Rectal smooth muscle tissue (tissue), 1 donor: ENCODE data around the gene KRT17.
"Not testable (repeated sequence)": the region's sequence is repeated elsewhere in the genome, so short reads cannot be mapped to it uniquely, and the experiment has no call there.

ENCODE experiments used
- H3K27ac ChIP-seq: one replicate; pipeline ENCODE4 v1.7.0; 2013; ENCODE audit warnings: low read depth, low read length, inconsistent platforms
- H3K27me3 ChIP-seq: one replicate; pipeline ENCODE4 v1.7.0; 2013; ENCODE audit warnings: low read length; ENCODE audit not compliant: control insufficient read depth, insufficient read depth
- H3K36me3 ChIP-seq: one replicate; pipeline ENCODE4 v1.7.0; 2013; ENCODE audit warnings: low read length; ENCODE audit not compliant: control insufficient read depth, insufficient read depth
- H3K4me1 ChIP-seq: one replicate; pipeline ENCODE4 v1.7.0; 2013; ENCODE audit warnings: low read length; ENCODE audit not compliant: control insufficient read depth, insufficient read depth
- H3K4me3 ChIP-seq: one replicate; pipeline ENCODE4 v1.7.0; 2013; ENCODE audit warnings: low read length
- H3K9ac ChIP-seq: one replicate; pipeline ENCODE4 v1.7.0; 2013; ENCODE audit warnings: low read length

KRT17 gene

DNA sequence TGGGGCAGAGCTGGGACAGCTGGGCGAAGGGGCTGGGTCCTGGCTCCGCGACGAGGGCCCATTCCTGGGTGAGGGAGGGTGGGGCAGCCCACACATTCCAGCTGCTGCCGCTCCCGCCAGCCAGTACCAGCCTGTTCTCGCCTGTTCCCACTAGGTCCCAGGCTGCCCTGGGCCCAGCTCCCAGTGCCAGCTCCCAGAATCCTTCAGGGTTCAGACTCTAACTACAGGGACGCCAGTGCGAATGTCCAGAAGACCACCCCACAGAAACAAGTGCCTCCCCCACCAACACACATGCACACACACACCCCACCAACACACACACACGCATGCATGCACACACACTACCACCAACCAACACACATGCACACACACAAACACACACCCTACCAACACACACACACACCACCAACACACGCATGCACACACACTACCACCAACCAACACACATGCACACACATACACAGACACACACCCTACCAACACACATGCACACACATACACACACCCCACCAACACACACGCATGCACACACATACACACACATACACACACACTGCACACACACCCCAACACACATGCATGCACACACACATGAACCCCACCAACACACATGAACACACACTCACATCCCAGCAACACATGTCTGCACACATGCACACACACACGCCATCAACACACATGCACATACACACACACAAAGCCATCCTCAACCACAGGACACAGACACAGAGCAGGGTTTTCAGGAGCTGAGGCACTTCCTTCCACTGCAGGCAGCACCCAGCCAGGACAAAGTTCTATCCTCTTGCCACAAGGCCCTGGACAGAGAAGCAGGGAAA lies 27.5 kb upstream of the KRT17 start:
- Histone ChIP-seq H3K4me1 (peaks cover 6% of the 10 kb centered on the region), H3K9ac (no peak overlapping the region), H3K4me3 (no peak overlapping the region), H3K36me3 (no peaks in the 10 kb centered on the region), H3K27me3 (no peaks in the 10 kb centered on the region), H3K27ac (peak overlapping the region; percentile 39)

DNA sequence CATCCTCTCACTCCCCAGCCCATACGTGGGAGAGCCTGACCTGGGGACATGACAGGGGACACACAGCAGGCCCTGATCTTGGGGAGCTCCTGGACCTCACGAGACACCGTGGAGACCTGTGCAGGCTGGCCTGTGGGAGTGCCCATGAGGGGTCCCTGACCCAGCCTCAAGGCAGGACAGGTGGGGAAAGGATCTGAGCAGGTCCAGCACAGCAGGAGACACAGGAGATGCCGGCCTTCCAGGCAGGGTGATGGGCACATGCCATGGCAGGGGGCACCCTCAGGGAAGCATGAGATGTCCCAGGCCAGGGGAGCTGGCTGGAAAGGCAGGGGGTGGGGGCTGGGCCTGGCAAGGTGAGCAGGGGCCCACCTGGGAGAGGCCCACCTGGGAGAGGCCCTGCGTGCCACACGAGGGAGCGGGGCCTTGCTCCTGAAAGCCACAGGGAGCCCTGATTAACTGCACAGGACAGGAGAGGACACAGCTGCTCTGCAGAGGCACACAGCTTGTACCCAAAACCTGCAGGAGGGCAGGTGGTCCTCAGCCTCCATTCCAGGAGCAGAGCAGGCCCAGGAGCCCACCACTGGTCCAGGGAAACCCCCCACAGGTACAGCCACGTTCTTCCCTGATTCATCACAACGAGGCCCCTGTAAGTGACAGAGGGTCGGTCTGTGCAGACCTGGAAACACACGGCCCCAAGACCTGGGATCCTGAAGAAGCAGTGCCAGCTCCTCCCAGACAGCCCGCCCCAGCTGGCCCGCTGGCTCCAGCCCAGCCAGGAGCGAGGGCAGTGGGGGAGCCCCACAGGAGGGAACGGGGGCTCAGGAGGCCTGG lies 26.6 kb upstream of the KRT17 start:
- H3K4me3 ChIP-seq, result no peak overlapping the region
- peak overlapping the region; percentile 38 for H3K9ac ChIP-seq
- peak overlapping the region; percentile 39 for H3K27ac ChIP-seq
- H3K4me1 ChIP-seq, result peaks cover 6% of the 10 kb centered on the region
- no peaks in the 10 kb centered on the region for H3K27me3 ChIP-seq
- no peaks in the 10 kb centered on the region for H3K36me3 ChIP-seq

DNA sequence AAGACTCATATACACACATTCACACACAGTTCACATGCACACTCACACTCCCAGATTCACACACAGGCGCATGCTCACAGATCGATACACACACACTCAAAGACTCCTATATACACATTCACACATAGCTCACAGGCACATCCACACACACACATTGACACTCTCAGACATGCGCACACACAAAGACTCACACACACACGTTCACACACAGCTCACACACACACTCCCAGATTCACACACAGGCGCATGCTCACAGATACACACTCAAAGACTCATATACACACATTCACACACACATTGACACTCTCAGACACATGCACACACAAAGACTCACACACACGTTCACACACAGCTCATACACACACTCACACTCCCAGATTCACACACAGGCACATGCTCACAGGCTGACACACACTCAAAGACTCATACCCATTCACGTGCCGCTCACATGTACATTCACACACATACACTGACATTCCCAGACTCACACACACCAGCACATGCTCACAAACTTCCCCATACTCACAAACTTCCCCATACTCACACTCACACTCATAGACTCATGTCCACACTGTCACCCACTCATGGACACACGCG lies 25.6 kb upstream of the KRT17 start:
- Histone ChIP-seq H3K36me3 (no peaks in the 10 kb centered on the region), H3K4me1 (peaks cover 6% of the 10 kb centered on the region), H3K27ac (no peak overlapping the region), H3K4me3 (no peak overlapping the region), H3K27me3 (no peaks in the 10 kb centered on the region), H3K9ac (no peak overlapping the region)

DNA sequence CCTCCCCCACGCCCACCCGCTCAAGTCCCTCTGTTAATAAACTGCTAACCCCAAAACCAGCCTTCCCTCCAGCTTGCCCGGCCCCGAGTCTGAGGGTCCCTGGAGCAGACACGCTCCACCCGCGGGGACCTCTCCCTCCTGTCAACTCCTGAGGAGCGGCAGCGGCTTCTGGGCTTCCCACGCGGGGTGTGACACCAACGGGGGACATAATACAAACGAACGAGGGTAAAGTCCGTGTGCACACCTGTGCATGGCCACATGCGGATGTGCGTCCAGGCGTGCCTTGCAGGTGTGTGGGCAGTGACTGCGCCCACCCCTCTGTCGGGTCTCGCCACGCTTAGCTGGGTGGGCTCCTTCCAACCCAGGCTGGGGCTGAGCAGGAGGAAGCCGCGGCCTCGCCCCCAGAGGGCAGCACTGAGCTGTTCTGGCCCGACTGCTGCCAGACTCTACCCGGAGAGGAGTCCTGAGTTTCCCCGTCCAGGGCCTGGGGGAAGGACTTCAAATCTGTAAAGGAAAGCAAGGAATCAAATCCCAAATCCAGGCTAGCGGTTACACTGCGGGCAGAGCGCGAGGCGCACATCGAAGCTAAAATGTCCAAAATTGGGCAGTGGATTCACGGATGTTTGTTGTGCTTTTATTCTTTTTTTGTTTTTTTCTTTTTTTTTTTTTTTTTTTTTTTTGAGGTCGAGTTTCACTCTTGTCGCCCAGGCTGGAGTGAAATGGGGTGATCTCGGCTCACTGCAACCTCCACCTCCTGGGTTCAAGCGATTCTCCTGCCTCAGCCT lies 24.2 kb upstream of the KRT17 start:
- H3K27ac ChIP-seq, result no peak overlapping the region

DNA sequence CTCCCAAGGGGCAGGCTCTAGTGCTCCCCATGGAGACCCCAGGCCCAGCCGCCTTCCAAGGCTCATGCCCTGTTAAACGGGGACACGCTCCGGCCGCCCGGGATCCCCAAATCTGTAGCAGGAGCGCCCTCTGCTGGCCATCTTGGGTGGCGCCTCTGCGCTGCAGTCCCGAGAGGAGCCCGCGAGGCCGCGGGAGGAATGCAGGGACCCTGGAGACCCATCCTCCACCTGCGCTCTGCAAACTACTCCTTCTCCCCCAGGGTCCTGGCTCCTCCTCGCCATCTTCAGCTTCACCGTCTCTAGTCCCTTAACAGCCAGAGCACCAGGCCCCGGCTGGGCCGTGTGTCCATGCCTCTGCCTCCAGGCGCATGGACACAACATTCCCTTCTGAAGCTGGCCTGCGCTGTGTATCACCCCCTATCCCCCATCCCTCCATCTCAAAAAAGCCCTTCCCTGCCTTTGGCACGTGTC lies 23.6 kb upstream of the KRT17 start:
- H3K27me3 ChIP-seq, result no peaks in the 10 kb centered on the region
- peaks cover 6% of the 10 kb centered on the region for H3K4me1 ChIP-seq
- H3K4me3 ChIP-seq, result peak overlapping the region; percentile 62
- no peaks in the 10 kb centered on the region for H3K36me3 ChIP-seq
- H3K27ac ChIP-seq, result no peak overlapping the region
- H3K9ac ChIP-seq, result no peak overlapping the region

More for the DNA sequence above, 24.2 kb upstream of the KRT17 start:
- Histone ChIP-seq H3K27me3 (no peaks in the 10 kb centered on the region), H3K36me3 (no peaks in the 10 kb centered on the region), H3K4me3 (peak overlapping the region; percentile 62), H3K4me1 (peaks cover 6% of the 10 kb centered on the region), H3K9ac (peak overlapping the region; percentile 68)

DNA sequence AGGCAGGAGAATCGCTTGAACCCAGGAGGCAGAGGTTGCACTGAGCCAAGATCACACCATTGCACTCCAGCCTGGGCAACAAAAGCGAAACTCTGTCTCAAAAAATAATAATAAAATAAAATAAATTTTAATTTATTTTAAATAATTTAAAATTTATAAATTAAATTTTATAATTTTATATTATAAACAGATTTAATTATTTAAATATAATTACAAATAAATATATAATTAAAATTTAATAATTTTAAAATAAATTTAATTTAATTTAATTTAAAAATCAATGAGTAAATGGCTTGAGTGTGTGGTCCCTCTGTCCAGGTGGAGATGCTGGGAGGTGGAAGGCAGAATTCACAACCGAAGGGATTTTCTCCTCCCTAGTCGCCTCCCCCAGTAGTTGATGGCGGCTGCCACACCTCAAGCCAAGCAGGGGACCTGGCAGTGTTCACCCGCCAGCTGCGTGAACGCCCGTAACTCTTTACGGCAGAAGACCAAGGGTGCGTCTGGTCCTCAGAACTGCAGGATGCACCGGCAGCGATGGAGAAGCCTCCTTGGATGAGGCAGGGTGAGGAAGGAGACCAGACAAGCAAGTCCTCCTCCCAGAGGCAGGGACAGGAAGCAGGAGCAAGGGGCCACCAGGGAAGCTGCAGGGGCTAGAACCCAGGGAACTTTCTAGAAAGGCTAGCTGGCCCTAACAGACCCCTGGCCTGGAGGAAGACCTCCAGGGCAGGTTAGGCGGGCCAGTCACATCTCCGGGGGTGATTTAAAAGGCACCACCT lies 22.9 kb upstream of the KRT17 start:
- H3K27me3 ChIP-seq, result no peaks in the 10 kb centered on the region
- H3K4me3 ChIP-seq, result peak overlapping the region; percentile 4
- peaks cover 6% of the 10 kb centered on the region for H3K4me1 ChIP-seq
- no peak overlapping the region for H3K9ac ChIP-seq
- H3K27ac ChIP-seq, result no peak overlapping the region
- no peaks in the 10 kb centered on the region for H3K36me3 ChIP-seq

DNA sequence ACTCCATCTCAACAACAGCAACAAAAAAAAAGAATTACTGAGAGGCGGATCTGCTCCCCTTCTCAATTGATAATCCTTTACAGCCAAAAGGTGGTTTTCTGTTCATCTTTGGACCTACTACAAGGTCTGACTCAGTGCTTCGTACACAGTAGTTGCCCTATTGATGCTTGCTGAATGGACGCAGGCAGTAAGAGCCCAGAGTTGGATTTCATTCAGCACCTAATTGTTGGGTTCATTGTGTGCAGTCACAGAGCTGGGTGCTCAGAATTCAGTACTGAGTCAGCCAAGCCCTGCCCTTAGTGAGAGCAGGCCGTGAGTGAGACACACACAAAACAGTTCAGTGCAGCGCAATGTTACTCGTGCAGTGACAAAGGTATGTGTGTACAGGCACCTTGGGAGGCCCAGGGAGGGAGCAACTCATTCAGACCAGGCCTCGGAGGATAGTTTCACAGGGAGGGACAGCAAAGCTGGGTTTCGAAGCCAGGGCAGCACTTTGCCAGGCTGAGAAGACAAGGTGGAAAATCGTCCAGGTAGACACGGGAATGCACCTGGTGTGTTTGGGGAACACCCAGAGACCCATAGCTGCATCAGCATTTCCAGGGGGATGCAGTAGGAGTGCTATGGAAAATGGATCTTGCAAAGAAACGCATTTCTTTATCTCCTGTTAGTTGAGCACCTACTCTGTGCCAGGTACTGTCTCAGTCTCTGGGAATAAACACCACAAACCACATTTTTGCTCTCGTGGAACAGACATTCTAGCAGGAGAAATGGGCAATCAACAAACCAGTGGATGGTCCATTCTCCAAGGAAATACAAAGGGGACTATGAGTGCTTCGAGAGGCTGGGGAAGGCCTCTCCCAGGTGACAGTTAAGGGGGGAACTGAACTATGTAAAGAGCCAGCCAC lies 18.1 kb upstream of the KRT17 start:
- no peak overlapping the region for H3K4me3 ChIP-seq
- H3K27ac ChIP-seq, result no peak overlapping the region
- no peak overlapping the region for H3K9ac ChIP-seq
- H3K27me3 ChIP-seq, result no peaks in the 10 kb centered on the region
- H3K36me3 ChIP-seq, result no peaks in the 10 kb centered on the region
- H3K4me1 ChIP-seq, result no peaks in the 10 kb centered on the region

DNA sequence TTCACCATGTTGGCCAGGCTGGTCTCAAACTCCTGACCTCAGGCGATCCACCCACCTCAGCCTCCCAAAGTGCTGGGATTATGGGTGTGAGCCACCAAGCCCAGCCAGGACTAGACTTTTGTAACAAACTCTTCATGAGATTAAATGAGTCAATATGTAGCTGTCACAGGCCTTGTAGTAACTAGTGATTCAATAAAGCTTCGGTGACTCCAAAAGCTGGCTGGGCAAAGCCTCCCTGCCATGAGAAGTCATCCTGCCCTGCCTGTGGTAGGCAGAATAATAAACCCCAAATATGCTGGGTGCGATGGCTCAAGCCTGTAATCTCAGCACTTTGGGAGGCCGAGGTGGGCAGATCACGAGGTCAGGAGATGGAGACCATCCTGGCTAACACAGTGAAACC lies 16.2 kb upstream of the KRT17 start:
- not testable (repeated sequence) for H3K9ac ChIP-seq, H3K27me3 ChIP-seq, H3K4me1 ChIP-seq, H3K4me3 ChIP-seq, H3K27ac ChIP-seq, H3K36me3 ChIP-seq

DNA sequence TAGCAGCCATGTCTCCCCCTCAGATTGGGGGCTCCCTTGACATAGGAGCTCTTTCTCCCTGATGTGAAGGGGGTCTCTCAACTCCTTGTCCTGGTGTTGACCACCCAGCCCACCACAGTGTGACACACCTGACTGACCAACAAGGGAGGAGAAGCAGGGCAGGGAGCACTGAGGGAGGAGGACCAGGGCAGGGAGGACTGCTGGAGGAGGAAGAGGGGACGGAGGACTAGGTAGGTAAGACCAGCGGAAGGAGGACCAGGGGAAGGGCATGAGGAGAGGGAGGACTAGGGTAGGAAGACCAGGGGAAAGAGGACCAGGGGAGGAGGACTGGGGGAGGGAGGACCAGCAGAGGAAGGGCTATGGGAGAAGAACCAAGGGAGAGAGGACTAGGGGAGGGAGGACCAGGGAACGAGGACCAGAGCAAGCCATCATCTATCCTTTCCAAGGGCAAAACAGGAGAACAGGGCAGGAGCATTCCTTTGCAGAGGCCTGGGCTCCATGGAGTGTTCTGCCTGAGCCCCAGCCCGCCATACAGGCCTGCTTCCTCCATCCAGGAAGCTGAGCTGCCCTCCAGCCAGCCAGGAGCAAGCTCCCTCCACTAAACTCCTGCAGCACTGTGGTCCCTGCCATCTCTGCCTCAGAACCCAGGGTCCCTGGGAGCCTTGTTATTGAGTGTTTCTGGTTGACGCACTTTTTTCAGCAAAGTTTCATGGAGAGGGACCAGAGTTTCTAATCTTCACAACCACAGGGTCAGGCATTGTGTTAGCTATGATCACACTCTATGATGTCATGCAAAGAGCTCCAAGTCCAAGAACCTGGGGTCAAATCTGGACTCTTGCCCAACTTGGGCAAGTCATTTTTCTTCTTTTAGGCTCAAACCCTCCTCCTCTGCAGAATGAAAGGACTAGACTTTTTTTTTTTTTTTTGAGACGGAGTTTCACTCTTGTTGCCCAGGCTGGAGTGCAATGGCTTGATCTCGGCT lies 15.4 kb upstream of the KRT17 start:
- H3K36me3 ChIP-seq, result no peaks in the 10 kb centered on the region
- H3K4me1 ChIP-seq, result no peaks in the 10 kb centered on the region
- H3K9ac ChIP-seq, result no peak overlapping the region
- no peak overlapping the region for H3K27ac ChIP-seq
- H3K4me3 ChIP-seq, result no peak overlapping the region
- H3K27me3 ChIP-seq, result no peaks in the 10 kb centered on the region

DNA sequence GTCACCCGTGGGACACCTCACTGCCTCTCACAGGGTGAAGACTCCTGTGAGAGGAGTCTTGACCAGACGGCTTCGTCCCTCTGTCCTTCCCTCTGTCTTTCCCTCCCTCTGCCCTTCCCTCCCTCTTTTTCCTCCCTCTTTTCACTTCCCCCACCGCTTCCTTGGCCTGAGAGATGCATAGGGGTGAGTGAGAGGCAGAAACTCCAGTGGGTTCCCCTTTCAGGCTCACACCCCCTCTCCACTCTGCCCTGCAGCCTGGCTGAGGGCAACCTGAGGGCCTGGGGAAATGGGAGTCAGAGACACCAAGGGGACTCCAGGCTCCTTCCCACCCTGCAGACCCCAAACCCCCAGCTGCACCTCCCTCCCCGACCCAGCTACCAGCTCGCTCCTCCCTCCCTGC lies 14.6 kb upstream of the KRT17 start:
- no peak overlapping the region for H3K9ac ChIP-seq
- no peaks in the 10 kb centered on the region for H3K27me3 ChIP-seq

More for the DNA sequence above, 14.6 kb upstream of the KRT17 start:
- no peak overlapping the region for H3K27ac ChIP-seq
- no peaks in the 10 kb centered on the region for H3K36me3 ChIP-seq
- no peak overlapping the region for H3K4me3 ChIP-seq
- H3K4me1 ChIP-seq, result no peaks in the 10 kb centered on the region
